Trophoblast cell (in vitro differentiated cells and primary cell): ENCODE measurements around the gene HAT1. TPM values are rescaled to one million over a fixed set of nuclear protein-coding genes. Genes with fewer than 3 reads are reported as not detected.

ENCODE experiments used
- DNase-seq, 2 donors: peaks; one replicate each; pipeline ENCODE4 v3.0.0-alpha.2; 2016
- H2AFZ ChIP-seq: 2 replicates; pipeline ENCODE4 v1.6.1; 2013; ENCODE audit warnings: low read length, moderate library complexity, mild to moderate bottlenecking; ENCODE audit not compliant: insufficient read depth, poor library complexity
- H2AK5ac ChIP-seq: 2 replicates; pipeline ENCODE4 v1.6.1; 2013; ENCODE audit warnings: mild to moderate bottlenecking, low read length
- H2BK120ac ChIP-seq: 2 replicates; pipeline ENCODE4 v1.6.1; 2013; ENCODE audit warnings: low read length, mild to moderate bottlenecking, moderate library complexity; ENCODE audit not compliant: insufficient read depth, poor library complexity
- H2BK12ac ChIP-seq: 2 replicates; pipeline ENCODE4 v1.6.1; 2013; ENCODE audit warnings: mild to moderate bottlenecking, low read length, moderate library complexity
- H2BK5ac ChIP-seq: 2 replicates; pipeline ENCODE4 v1.6.1; 2013; ENCODE audit warnings: low read length, low read depth, moderate library complexity, mild to moderate bottlenecking; ENCODE audit not compliant: poor library complexity
- H3K14ac ChIP-seq: 2 replicates; pipeline ENCODE4 v1.6.1; 2013; ENCODE audit warnings: mild to moderate bottlenecking, low read length
- H3K18ac ChIP-seq: 2 replicates; pipeline ENCODE4 v1.6.1; 2013; ENCODE audit warnings: mild to moderate bottlenecking, low read length
- H3K23ac ChIP-seq: 2 replicates; pipeline ENCODE4 v1.6.1; 2013; ENCODE audit warnings: low read length
- H3K27ac ChIP-seq: 2 replicates; pipeline ENCODE4 v1.5.1; 2013; ENCODE audit warnings: low read depth, mild to moderate bottlenecking, inconsistent platforms, low read length, moderate library complexity
- H3K27me3 ChIP-seq: 2 replicates; pipeline ENCODE4 v1.6.1; 2013; ENCODE audit warnings: inconsistent platforms, mild to moderate bottlenecking, low read length, moderate library complexity; ENCODE audit not compliant: insufficient read depth
- H3K36me3 ChIP-seq, 2 experiments: 1 replicate in 1 of 2; 2 replicates in 1 of 2; pipeline ENCODE4 v1.6.1; 2013; ENCODE audit warnings: low read length in 2 of 2, mild to moderate bottlenecking in 2 of 2, moderate library complexity in 1 of 2; ENCODE audit not compliant: insufficient read depth in 2 of 2, control insufficient read depth in 1 of 2
- H3K4ac ChIP-seq: 2 replicates; pipeline ENCODE4 v1.6.1; 2013; ENCODE audit warnings: low read depth, mild to moderate bottlenecking, low read length, moderate library complexity
- H3K4me1 ChIP-seq, 2 experiments: 1 replicate in 1 of 2; 2 replicates in 1 of 2; pipeline ENCODE4 v1.6.1; 2013; ENCODE audit warnings: low read length in 2 of 2, mild to moderate bottlenecking in 2 of 2, moderate library complexity in 1 of 2; ENCODE audit not compliant: insufficient read depth in 2 of 2, control insufficient read depth in 1 of 2
- H3K4me2 ChIP-seq: 2 replicates; pipeline ENCODE4 v1.6.1; 2013; ENCODE audit warnings: inconsistent platforms, mild to moderate bottlenecking, low read length, moderate library complexity
- H3K4me3 ChIP-seq: 2 replicates; pipeline ENCODE4 v1.5.1; 2013; ENCODE audit warnings: mild to moderate bottlenecking, low read depth, low read length, inconsistent platforms
- H3K79me1 ChIP-seq: one replicate; pipeline ENCODE4 v1.6.1; 2013; ENCODE audit warnings: low read length
- H3K79me2 ChIP-seq: 2 replicates; pipeline ENCODE4 v1.6.1; 2013; ENCODE audit warnings: low read length, mild to moderate bottlenecking; ENCODE audit not compliant: control insufficient read depth, insufficient read depth, poor library complexity
- H3K9ac ChIP-seq: 2 replicates; pipeline ENCODE4 v1.6.1; 2013; ENCODE audit warnings: mild to moderate bottlenecking, low read length
- H3K9me3 ChIP-seq: 2 replicates; pipeline ENCODE4 v1.6.1; 2013; ENCODE audit warnings: low read depth, mild to moderate bottlenecking, control low read depth, inconsistent platforms, low read length; ENCODE audit not compliant: insufficient read depth
- H4K12ac ChIP-seq: 2 replicates; pipeline ENCODE4 v1.6.1; 2013; ENCODE audit warnings: low read depth, mild to moderate bottlenecking, low read length, moderate library complexity
- H4K8ac ChIP-seq: 2 replicates; pipeline ENCODE4 v1.6.1; 2013; ENCODE audit warnings: low read depth, mild to moderate bottlenecking, low read length, moderate library complexity
- H4K91ac ChIP-seq: one replicate; pipeline ENCODE4 v1.6.1; 2013; ENCODE audit warnings: low read depth, mild to moderate bottlenecking, low read length, moderate library complexity
- WGBS: extraction: QIAGEN DNeasy Blood & Tissue Kit; methylation state at CpG from one replicate; pipeline ENCODE4 v1.1.7; 2013; ENCODE audit warnings: missing lambda C conversion rate; ENCODE audit not compliant: insufficient read length, insufficient coverage; ENCODE audit errors: extremely low coverage; 5-methylcytosine and 5-hydroxymethylcytosine counted together
- polyA plus RNA-seq: library from polyadenylated mRNA; stranded (reverse); fragments of 200-250 nt; gene quantifications from 2 replicates; pipeline ENCODE4 v1.2.3, GENCODE V29; 2013

Gene HAT1, protein sequence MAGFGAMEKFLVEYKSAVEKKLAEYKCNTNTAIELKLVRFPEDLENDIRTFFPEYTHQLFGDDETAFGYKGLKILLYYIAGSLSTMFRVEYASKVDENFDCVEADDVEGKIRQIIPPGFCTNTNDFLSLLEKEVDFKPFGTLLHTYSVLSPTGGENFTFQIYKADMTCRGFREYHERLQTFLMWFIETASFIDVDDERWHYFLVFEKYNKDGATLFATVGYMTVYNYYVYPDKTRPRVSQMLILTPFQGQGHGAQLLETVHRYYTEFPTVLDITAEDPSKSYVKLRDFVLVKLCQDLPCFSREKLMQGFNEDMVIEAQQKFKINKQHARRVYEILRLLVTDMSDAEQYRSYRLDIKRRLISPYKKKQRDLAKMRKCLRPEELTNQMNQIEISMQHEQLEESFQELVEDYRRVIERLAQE
- polyA plus RNA-seq = 56.4 and 61.0 TPM in 2 replicates

DNA sequence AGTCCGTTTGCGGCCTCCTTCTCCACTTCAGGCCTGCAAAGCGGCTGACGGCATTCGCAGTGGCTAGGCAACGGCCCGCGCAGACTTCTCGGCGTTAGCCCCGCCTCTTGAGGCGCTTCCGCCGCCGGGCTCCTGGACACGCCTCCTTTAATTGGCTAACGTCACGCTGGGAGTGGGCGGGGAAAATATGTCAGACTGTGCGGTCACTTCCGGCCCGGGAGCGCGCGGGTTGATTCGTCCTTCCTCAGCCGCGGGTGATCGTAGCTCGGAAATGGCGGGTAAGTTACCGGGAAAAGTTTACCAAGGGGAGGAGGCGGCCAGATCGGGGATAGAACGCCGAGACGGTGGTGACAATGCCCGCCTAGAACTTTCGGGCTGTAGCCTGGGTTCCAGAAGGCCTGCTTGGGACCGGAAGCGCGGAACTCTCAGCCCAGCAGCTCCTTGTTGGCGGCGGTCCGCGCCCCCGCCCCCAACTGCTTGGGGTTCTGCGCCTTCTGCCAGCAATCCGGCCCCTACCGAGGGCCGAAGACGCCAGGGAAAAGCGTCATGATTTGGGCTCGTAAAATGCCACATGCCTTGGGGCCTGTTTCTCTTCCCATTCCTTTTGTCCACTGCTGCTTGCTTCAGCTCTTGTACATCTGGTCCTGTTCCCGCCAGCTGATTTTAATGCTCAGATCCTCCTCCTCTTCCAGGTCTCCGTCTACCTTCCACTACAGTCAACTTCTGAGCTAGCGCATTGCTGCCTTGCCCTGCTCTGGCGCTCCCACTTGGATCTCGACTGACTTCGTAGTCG, at the start of gene HAT1:
Gene HAT1 (plus strand): TSS at position 232 of the 793 bp plus-strand sequence. CDS start 40 bp downstream, at position 272.
- WGBS = no CpG with 5 or more reads among the region's 61 CpGs
- peak within 1 kb of the TSS; percentile 39 for H2BK5ac ChIP-seq

DNA sequence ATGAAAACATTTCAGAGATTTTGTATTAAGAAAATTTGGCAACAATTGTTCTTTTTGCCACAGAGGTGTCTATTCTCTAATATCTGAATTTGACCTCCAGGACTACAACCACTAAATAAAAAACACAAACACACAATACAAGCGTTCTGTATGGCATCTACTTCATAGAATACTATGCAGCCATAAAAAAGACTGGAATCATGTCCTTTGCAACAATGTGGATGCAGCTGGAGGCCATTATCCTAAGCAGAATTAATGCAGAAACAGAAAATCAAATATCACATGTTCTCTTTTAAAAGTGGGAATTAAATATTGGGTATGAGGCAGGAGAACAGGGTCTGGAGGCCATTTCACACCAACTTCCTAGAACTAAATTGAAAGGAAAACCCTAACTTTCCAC, 47.7 kb upstream of the HAT1 start:
- Histone ChIP-seq H3K14ac (no peak overlapping the region), H2AK5ac (no peak overlapping the region), H3K4me3 (no peak overlapping the region), H3K27ac (no peak overlapping the region), H3K79me1 (no peaks in the 10 kb centered on the region), H2AFZ (no peak overlapping the region), H4K12ac (no peak overlapping the region), H3K9ac (no peak overlapping the region), H3K4me2 (no peak overlapping the region), H2BK12ac (no peak overlapping the region), H3K23ac (no peak overlapping the region), H4K91ac (no peak overlapping the region), H3K36me3 (peaks cover 0 to 3% of the 10 kb centered on the region in 2 experiments), H3K4ac (no peak overlapping the region), H3K4me1 (no peaks in the 10 kb centered on the region), H2BK5ac (no peak overlapping the region), H3K79me2 (no peaks in the 10 kb centered on the region), H4K8ac (no peak overlapping the region), H2BK120ac (no peak overlapping the region), H3K27me3 (no peaks in the 10 kb centered on the region), H3K9me3 (no peaks in the 10 kb centered on the region), H3K18ac (no peak overlapping the region)
- no CpG with 5 or more reads among the region's 1 CpG for WGBS
- DNase-seq = no peak

More for the DNA sequence above, at the start of gene HAT1:
- H2AK5ac ChIP-seq = no peak within 1 kb of the TSS
- H3K4me3 ChIP-seq = peak within 1 kb of the TSS; percentile 87
- peaks cover 4% of the 10 kb centered on the region for H3K79me1 ChIP-seq
- peak within 1 kb of the TSS; percentile 78 for H4K8ac ChIP-seq
- no peak within 1 kb of the TSS for H3K23ac ChIP-seq
- DNase-seq = peak; percentile 99 to 100
- H3K4me2 ChIP-seq = peak within 1 kb of the TSS; percentile 78
- H4K91ac ChIP-seq = peak within 1 kb of the TSS; percentile 45
- peaks cover 4% of the 10 kb centered on the region for H3K79me2 ChIP-seq
- peak within 1 kb of the TSS; percentile 79 for H4K12ac ChIP-seq
- H3K36me3 ChIP-seq = peaks cover 6 to 7% of the 10 kb centered on the region in 2 experiments
- no peaks in the 10 kb centered on the region for H3K27me3 ChIP-seq
- peak within 1 kb of the TSS; percentile 16 for H3K14ac ChIP-seq
- peak within 1 kb of the TSS; percentile 27 for H2BK120ac ChIP-seq
- no peak within 1 kb of the TSS for H2BK12ac ChIP-seq
- peak within 1 kb of the TSS; percentile 73 for H3K27ac ChIP-seq
- peak within 1 kb of the TSS; percentile 4 for H3K18ac ChIP-seq
- H3K9ac ChIP-seq = peak within 1 kb of the TSS; percentile 90
- no peaks in the 10 kb centered on the region for H3K9me3 ChIP-seq
- peak within 1 kb of the TSS; percentile 37 for H2AFZ ChIP-seq
- H3K4ac ChIP-seq = peak within 1 kb of the TSS; percentile 0
- H3K4me1 ChIP-seq = peaks cover 2 to 5% of the 10 kb centered on the region in 2 experiments

DNA sequence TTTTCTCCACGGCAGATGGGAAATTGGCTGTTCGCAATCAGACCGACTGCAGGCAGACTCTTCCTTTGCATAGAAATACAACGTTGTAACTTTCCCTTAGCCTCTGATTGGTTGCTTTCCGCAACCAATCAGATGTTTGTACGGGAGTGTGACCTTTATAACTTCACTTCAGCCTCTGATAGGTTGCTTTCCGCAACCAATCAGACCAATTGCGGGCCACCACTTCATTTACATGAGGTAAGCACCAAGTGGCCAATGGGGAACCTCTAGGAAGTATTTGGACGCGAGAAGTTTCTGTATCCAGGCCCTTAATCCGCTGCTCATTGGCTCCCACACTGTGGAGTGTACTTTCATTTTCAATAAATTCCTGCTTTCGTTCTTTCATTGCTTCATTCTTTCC, 47.3 kb upstream of the HAT1 start:
- H3K27me3 ChIP-seq = no peaks in the 10 kb centered on the region
- H3K79me2 ChIP-seq = no peaks in the 10 kb centered on the region
- H3K4me1 ChIP-seq = no peaks in the 10 kb centered on the region
- no peak overlapping the region for H2BK120ac ChIP-seq
- H2AFZ ChIP-seq = no peak overlapping the region
- no peak overlapping the region for H4K91ac ChIP-seq
- no peak overlapping the region for H2BK12ac ChIP-seq
- no CpG with 5 or more reads among the region's 12 CpGs for WGBS
- no peak overlapping the region for H3K23ac ChIP-seq
- H3K36me3 ChIP-seq = peaks cover 0 to 3% of the 10 kb centered on the region in 2 experiments
- H4K12ac ChIP-seq = no peak overlapping the region
- H3K4me3 ChIP-seq = no peak overlapping the region
- no peaks in the 10 kb centered on the region for H3K79me1 ChIP-seq
- no peak overlapping the region for H3K27ac ChIP-seq
- no peak overlapping the region for H4K8ac ChIP-seq
- no peak overlapping the region for H2AK5ac ChIP-seq
- H3K14ac ChIP-seq = no peak overlapping the region
- no peak for DNase-seq
- no peak overlapping the region for H3K4ac ChIP-seq
- no peak overlapping the region for H3K4me2 ChIP-seq
- H3K9ac ChIP-seq = no peak overlapping the region
- H2BK5ac ChIP-seq = no peak overlapping the region
- no peaks in the 10 kb centered on the region for H3K9me3 ChIP-seq
- no peak overlapping the region for H3K18ac ChIP-seq

DNA sequence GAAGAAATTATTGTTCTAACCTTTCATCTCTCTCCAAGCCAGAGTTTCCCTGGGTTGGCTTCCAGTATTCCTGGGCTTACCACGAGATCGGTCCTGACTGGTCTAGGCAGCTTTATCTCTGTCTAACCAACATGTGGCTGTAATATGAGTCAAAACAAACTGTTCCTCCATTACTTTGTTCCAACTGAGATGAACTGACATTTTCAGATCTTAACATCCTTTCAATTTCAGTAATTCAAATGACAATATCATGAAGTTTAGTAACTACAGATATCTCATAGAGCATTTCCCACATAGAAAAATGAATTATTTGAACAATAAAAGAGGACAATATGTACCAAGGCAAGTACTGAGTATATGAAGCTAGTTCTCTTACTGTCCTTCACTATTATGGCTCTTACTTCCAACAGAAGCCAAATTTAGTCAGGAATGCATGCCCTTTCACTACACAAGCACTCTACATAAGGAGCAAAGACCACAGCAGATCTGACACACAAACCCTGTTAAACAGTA, 43.7 kb upstream of the HAT1 start:
- Histone ChIP-seq H3K27me3 (no peaks in the 10 kb centered on the region), H4K91ac (no peak overlapping the region), H3K23ac (no peak overlapping the region), H2BK5ac (no peak overlapping the region), H4K8ac (no peak overlapping the region), H3K79me1 (no peaks in the 10 kb centered on the region), H3K27ac (no peak overlapping the region), H3K4me3 (no peak overlapping the region), H3K4ac (no peak overlapping the region), H2BK120ac (no peak overlapping the region), H2AFZ (no peak overlapping the region), H3K9me3 (no peaks in the 10 kb centered on the region), H3K36me3 (peaks cover 0 to 3% of the 10 kb centered on the region in 2 experiments), H2BK12ac (no peak overlapping the region), H3K18ac (no peak overlapping the region), H3K4me2 (no peak overlapping the region), H2AK5ac (no peak overlapping the region), H3K4me1 (no peaks in the 10 kb centered on the region), H3K79me2 (no peaks in the 10 kb centered on the region), H3K9ac (no peak overlapping the region), H4K12ac (no peak overlapping the region), H3K14ac (no peak overlapping the region)
- WGBS = no CpG with 5 or more reads among the region's 2 CpGs
- no peak for DNase-seq
